ENCODE results near the gene SLC37A2.
"Not testable (repeated sequence)": the region's sequence is repeated elsewhere in the genome, so short reads cannot be mapped to it uniquely, and the experiment has no call there.

The SLC37A2 gene

GRCh38 chr11:125062931-125063428 is at the start of gene SLC37A2:
TSS of gene SLC37A2 (plus strand) at chr11:125063305. CDS start at chr11:125063368, 63 bp downstream.
- DNase-seq (ENCODE audit: low spot score) = peak; percentile 75

GRCh38 chr11:125016413-125016812 is 46.7 kb upstream of the SLC37A2 start:
- DNase-seq (ENCODE audit: low spot score) = no peak

- DNase-seq (ENCODE audit: low spot score) = no peak
These were observed 42.8 kb upstream of the SLC37A2 start for GRCh38 chr11:125020342-125020741.

- no peak for DNase-seq (ENCODE audit: low spot score)
These were observed 40.6 kb upstream of the SLC37A2 start for GRCh38 chr11:125022551-125022950.

GRCh38 chr11:125025968-125026367 is 37.1 kb upstream of the SLC37A2 start:
- DNase-seq (ENCODE audit: low spot score) = no peak

- not testable (repeated sequence) for DNase-seq (ENCODE audit: low spot score)
These were observed 33.7 kb upstream of the SLC37A2 start for GRCh38 chr11:125029431-125029830.

GRCh38 chr11:125036933-125037332 is 26.2 kb upstream of the SLC37A2 start:
- DNase-seq (ENCODE audit: low spot score) = no peak

GRCh38 chr11:125049164-125049792 is 13.8 kb upstream of the SLC37A2 start:
- DNase-seq (ENCODE audit: low spot score) = no peak

GRCh38 chr11:125052047-125052446 is 11.1 kb upstream of the SLC37A2 start:
- DNase-seq (ENCODE audit: low spot score) = no peak

GRCh38 chr11:125053167-125053566 is 9.9 kb upstream of the SLC37A2 start:
- no peak for DNase-seq (ENCODE audit: low spot score)

- DNase-seq (ENCODE audit: low spot score) = no peak
These were observed 7.9 kb upstream of the SLC37A2 start for GRCh38 chr11:125055107-125055715.

- not testable (repeated sequence) for DNase-seq (ENCODE audit: low spot score)
These were observed 7.0 kb upstream of the SLC37A2 start for GRCh38 chr11:125056111-125056510.

GRCh38 chr11:125056931-125057692 is 6.0 kb upstream of the SLC37A2 start:
- DNase-seq (ENCODE audit: low spot score) = no peak

GRCh38 chr11:125057693-125058016 is 5.5 kb upstream of the SLC37A2 start:
- no peak for DNase-seq (ENCODE audit: low spot score)

GRCh38 chr11:125061281-125061680 is 1.8 kb upstream of the SLC37A2 start:
- DNase-seq (ENCODE audit: low spot score) = no peak

- DNase-seq (ENCODE audit: low spot score) = no peak
These were observed 731 bp upstream of the SLC37A2 start for GRCh38 chr11:125062218-125062930.

- DNase-seq (ENCODE audit: low spot score) = no peak
These were observed 431 bp downstream of the SLC37A2 start for GRCh38 chr11:125063429-125064043.

GRCh38 chr11:125064070-125064469 is 965 bp downstream of the SLC37A2 start:
- DNase-seq (ENCODE audit: low spot score) = no peak

- DNase-seq (ENCODE audit: low spot score) = no peak
These were observed 5.3 kb downstream of the SLC37A2 start for GRCh38 chr11:125068368-125068767.

GRCh38 chr11:125069008-125069407 is 5.9 kb downstream of the SLC37A2 start:
- DNase-seq (ENCODE audit: low spot score) = no peak

- DNase-seq (ENCODE audit: low spot score) = peak; percentile 49
These were observed 6.7 kb downstream of the SLC37A2 start for GRCh38 chr11:125069796-125070195.

- DNase-seq (ENCODE audit: low spot score) = peak; percentile 63
These were observed 7.7 kb downstream of the SLC37A2 start for GRCh38 chr11:125070699-125071254.
